Neutrophil (primary cell): ENCODE data around the gene DNAJB11.
"Not testable (repeated sequence)": the region's sequence is repeated elsewhere in the genome, so short reads cannot be mapped to it uniquely, and the experiment has no call there.

Source experiments
- H3K27ac ChIP-seq: fragments of 200-600 bp; sonication (generic); 2 replicates; pipeline ENCODE4 v1.5.1; 2016; ENCODE audit warnings: mild to moderate bottlenecking, moderate library complexity
- H3K27me3 ChIP-seq: fragments of 200-600 bp; sonication (generic); 2 replicates; pipeline ENCODE4 v1.6.0; 2016; ENCODE audit warnings: mild to moderate bottlenecking
- H3K36me3 ChIP-seq: fragments of 200-600 bp; sonication (generic); 2 replicates; pipeline ENCODE4 v1.5.1; 2017
- H3K4me1 ChIP-seq, 2 experiments: fragments of 200-600 bp in 1 of 2; sonication (generic) in 1 of 2; 1 replicate in 1 of 2; 2 replicates in 1 of 2; pipeline versions ENCODE4 v1.5.1 to v1.6.1; 2013 to 2016; ENCODE audit warnings: low read depth in 1 of 2, low read length in 1 of 2, mild to moderate bottlenecking in 1 of 2, moderate library complexity in 1 of 2; ENCODE audit not compliant: control insufficient read depth in 1 of 2, insufficient read depth in 1 of 2
- H3K4me3 ChIP-seq, 2 experiments: fragments of 200-600 bp in 1 of 2; sonication (generic) in 1 of 2; 1 replicate in 1 of 2; 2 replicates in 1 of 2; pipeline ENCODE4 v1.5.1; 2013 to 2016; ENCODE audit warnings: low read depth in 1 of 2, low read length in 1 of 2, mild to moderate bottlenecking in 1 of 2, moderate library complexity in 1 of 2
- H3K9me3 ChIP-seq: fragments of 200-600 bp; sonication (generic); 2 replicates; pipeline ENCODE4 v1.5.1; 2016
- CTCF ChIP-seq: fragments of 200-600 bp; sonication (generic); IDR thresholded peaks from 2 replicates; pipeline ENCODE4 v1.5.1; 2016; ENCODE audit warnings: antibody characterized with exemption

The DNAJB11 gene

GRCh38 chr3:186525369-186526255 is 44.9 kb upstream of the DNAJB11 start:
- H3K9me3 ChIP-seq = no peaks in the 10 kb centered on the region
- H3K4me3 ChIP-seq = no peak overlapping the region
- no peak for TF ChIP-seq CTCF
- no peaks in the 10 kb centered on the region for H3K36me3 ChIP-seq
- H3K27me3 ChIP-seq = no peaks in the 10 kb centered on the region
- no peaks in the 10 kb centered on the region for H3K4me1 ChIP-seq
- H3K27ac ChIP-seq = no peak overlapping the region

GRCh38 chr3:186526256-186526606 is 44.3 kb upstream of the DNAJB11 start:
- Histone ChIP-seq H3K4me1 (no peaks in the 10 kb centered on the region), H3K27ac (no peak overlapping the region)
- TF ChIP-seq CTCF = no peak

GRCh38 chr3:186529201-186529999 is 41.1 kb upstream of the DNAJB11 start:
- H3K27ac ChIP-seq = no peak overlapping the region

More at GRCh38 chr3:186526256-186526606, 44.3 kb upstream of the DNAJB11 start:
- Histone ChIP-seq H3K27me3 (no peaks in the 10 kb centered on the region), H3K36me3 (no peaks in the 10 kb centered on the region), H3K4me3 (no peak overlapping the region), H3K9me3 (no peaks in the 10 kb centered on the region)

GRCh38 chr3:186530415-186530814 is 40.1 kb upstream of the DNAJB11 start:
- Histone ChIP-seq H3K4me3 (no peak overlapping the region), H3K36me3 (no peaks in the 10 kb centered on the region), H3K4me1 (no peaks in the 10 kb centered on the region), H3K27ac (no peak overlapping the region), H3K9me3 (no peaks in the 10 kb centered on the region), H3K27me3 (no peaks in the 10 kb centered on the region)
- TF ChIP-seq CTCF = no peak

More at GRCh38 chr3:186529201-186529999, 41.1 kb upstream of the DNAJB11 start:
- Histone ChIP-seq H3K9me3 (no peaks in the 10 kb centered on the region), H3K27me3 (no peaks in the 10 kb centered on the region), H3K36me3 (no peaks in the 10 kb centered on the region), H3K4me3 (no peak overlapping the region), H3K4me1 (no peaks in the 10 kb centered on the region)
- no peak for TF ChIP-seq CTCF

GRCh38 chr3:186531694-186532093 is 38.8 kb upstream of the DNAJB11 start:
- H3K4me1 ChIP-seq, H3K4me3 ChIP-seq, H3K27me3 ChIP-seq, H3K9me3 ChIP-seq, H3K27ac ChIP-seq, H3K36me3 ChIP-seq: not testable (repeated sequence)

- Histone ChIP-seq H3K4me3 (no peak overlapping the region), H3K4me1 (no peaks in the 10 kb centered on the region), H3K36me3 (no peaks in the 10 kb centered on the region), H3K27me3 (no peaks in the 10 kb centered on the region), H3K9me3 (no peaks in the 10 kb centered on the region), H3K27ac (no peak overlapping the region)
- TF ChIP-seq CTCF = no peak
Measured at GRCh38 chr3:186532598-186533072, 37.9 kb upstream of the DNAJB11 start.
